GM18499 (cell line): ENCODE data around the gene CCDC88C.

Experiments used
- ATAC-seq: cut with Tn5 transposase; IDR thresholded peaks from one replicate; pipeline ENCODE4 v1.9.1; 2021; ENCODE audit warnings: moderate number of reproducible peaks; ENCODE audit not compliant: insufficient read depth, unreplicated experiment

Gene CCDC88C

DNA sequence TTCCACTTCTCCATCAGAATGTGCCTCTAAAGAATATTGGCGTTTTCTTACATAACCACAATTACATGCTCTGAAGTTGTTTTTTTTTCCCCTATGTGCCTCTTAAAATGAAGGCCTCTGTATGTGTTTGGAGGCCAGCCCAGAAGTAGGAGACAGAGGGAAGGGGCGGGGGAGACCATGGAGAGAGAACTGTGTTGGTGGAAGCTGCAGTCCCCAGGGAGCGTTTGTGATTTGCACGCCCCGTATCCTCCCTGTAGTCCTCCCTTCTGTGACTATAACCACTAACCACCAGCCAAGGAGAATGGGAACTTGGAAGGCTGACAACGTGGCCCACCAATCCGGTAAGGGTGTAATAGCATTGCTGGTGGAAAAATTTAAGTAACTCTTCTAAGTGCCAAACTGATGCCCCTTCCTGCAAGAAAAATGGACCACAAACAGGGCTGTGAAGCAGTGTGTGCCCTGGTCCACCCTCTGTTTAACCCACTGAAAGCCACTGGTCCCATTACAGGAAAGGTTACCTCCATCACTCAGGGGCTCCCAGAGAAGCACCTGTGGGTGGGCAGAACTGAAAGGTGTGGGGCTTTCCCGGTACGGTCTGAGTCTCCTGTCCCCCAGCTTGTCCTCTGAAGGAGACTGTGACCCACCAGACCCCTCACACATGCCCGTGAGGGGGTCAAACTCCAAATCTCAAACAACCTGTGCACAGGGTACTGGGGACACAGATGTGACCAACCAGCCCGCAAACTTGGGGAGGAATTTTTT, 36.8 kb downstream of the CCDC88C start:
- ATAC-seq, result no peak

GRCh38 chr14:91380123-91380522, 37.5 kb downstream of the CCDC88C start:
- no peak for ATAC-seq

DNA sequence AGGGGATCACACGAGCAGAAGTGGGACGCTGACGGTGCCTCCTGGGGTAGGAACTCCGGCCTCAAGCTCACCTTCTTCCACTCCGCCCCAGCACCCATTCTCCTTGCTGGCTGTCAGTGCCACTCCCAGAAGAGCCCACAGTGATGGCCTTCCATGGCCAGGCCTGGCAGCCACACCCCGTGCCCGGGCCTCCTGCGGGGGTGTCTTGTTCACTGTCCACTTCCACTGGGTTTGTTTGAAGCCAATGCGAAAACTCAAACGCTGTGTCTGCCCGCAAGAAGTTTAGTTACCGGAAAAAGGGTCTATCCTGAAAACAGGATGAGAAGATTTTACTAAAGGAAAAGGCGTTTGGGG, 38.1 kb downstream of the CCDC88C start:
- no peak for ATAC-seq

- ATAC-seq, result no peak
Measured at GRCh38 chr14:91378930-91379578, 38.6 kb downstream of the CCDC88C start.

DNA sequence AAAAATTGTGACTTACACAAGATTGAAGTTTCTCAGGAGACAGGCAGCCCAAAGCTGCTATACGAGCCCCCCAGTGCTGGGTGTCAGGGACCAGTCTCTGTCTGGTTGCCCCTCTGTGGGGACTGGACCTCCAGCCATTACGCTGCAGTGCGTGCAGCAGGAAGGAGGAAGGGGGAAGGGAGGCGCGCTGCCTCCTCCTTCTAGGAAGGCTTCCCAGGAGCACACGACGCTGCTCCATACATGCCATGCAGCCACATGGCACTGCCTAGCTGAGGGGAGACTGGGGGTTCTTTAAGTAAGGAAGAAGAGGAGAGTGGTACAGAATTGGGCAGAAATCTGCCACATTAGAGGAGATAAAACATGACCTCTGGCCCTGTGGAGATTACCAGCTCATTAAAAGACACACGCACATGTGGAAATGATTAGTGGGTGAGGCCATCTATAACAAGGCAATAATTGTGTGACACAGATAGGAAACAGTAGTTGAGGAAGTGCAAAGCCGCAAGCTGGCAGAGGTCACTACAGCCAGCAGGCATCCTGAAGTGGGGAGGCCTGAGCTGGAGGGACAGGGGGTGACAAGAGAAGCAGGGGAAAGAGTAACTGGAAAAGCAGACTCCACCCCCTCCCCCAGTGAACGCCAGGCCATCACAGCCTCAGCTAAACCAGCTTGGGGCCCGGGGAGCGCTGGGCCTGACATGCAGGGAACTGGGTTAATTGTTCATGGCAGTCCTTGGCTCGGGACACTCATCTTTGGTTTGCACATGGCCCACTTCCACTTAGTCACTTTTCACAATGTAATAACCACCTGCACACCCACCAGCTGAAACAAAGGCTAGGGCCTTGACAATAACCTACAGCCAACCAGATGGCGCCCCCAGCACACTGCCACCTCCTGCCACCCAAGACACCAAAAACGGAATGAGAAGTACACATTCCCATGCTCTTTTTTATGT, 39.6 kb downstream of the CCDC88C start:
- ATAC-seq, result no peak

DNA sequence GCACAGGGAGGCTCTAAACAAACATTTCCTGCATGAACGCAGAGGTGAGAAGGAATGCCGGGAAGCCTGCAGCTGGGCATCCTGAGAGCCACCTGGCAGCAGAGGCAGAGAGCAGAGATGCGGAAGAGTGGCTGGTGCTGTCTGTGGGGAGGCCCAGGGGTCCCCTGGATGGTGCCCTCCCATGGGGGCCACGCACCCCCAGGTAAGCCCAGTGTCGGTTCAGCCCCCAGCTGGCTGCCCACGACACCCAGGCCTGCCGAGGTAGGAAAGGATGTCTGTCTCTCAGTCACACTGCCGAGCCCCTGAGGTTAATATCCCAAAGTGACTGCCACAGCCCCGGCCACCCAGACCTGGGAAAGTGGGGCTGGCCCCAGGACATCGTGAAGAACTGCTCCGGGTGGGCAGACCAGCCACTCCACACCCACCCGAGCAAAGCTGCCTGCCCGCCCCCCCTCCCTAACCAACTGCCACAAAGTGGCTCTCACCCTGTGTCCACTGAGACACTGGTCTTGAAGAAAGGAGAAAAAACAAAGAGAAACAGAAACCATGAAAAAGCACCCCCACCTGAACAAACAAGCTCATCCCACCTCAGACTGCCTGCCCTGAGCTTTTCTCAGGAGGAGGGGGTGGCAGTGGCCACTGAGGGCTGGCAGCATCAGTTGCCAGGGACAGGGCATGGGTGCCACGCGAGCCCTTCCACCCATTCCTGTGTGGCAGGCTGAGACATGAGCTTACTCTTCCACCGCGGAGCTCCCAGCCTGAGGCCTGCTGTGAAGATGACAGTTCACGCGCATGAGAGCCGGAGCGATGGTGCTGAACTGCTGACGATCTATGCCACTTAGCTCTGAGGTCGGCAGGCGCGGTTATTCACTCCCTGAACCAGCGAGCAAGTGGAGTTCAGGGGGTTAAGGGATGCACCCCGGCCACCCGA, 40.8 kb downstream of the CCDC88C start:
- ATAC-seq, result no peak

- ATAC-seq, result no peak
Measured at GRCh38 chr14:91375720-91376452, 41.7 kb downstream of the CCDC88C start.

- no peak for ATAC-seq
Measured at GRCh38 chr14:91374879-91375702, 42.5 kb downstream of the CCDC88C start.

DNA sequence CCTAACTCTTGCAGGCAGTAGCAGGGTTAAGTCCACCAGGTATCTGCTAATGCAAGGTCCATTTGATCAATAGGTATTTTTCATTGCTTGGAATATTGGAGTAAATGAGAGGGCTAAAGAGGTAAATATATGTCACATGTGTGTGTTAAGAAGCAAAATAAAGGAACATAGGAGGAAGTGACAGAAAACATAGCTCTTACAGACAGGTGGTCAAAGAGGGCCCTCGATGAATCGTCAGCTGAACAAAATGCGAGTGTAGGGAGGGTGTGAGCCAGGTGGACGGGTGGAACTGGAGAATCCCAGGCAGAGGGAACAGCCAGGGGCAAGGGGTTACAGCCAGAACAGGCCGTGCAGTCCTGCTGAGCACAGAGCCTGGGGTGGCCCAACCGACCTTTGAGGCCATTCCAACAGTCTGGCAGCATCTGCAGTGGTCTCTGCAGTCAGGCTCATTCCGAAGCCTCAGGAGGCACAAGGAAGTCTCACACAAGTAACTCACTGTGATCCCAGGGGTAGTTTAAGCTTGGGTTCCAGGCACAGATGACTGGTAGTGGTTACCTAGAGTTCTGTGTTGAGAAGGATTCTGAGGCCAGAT, 43.2 kb downstream of the CCDC88C start:
- ATAC-seq, result no peak

DNA sequence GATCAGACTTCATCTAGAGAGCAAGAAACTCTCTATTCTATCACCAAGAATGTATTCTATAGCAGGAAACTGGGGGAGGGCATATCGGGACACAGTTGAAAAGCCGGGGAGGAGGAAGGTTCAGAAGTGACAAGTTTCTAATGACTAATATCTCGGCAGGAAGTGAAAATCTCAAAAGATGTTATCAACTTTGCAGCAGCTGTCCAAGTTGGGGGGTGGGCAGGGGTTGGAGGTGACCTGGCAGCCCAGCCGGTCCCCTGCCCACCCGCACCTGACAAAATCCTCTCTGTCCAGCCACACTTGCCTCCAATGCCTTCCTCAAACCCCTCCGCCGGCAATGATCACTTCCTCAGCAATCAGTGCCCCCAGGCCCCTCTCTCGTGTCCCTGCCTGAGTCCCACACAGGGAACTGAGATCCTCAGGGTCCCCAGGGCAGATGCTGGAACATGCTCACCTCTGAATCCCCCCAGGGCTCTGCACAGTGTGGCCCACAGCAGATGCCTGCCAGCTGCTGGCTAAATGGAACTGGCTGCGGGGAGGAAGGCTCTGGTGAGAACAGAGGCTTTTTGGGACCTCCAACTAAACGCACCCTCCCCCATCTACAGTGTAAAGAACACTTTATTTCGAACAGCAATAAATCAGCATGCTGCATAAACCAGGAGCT, 43.9 kb downstream of the CCDC88C start:
- ATAC-seq, result peak; percentile 38

- no peak for ATAC-seq
Measured at GRCh38 chr14:91372671-91373495, 44.7 kb downstream of the CCDC88C start.

GRCh38 chr14:91371990-91372375, 45.6 kb downstream of the CCDC88C start:
- ATAC-seq, result no peak

- ATAC-seq, result no peak
Measured at GRCh38 chr14:91371011-91371989, 46.3 kb downstream of the CCDC88C start.

GRCh38 chr14:91369628-91370445, 47.8 kb downstream of the CCDC88C start:
- no peak for ATAC-seq
